A549 treated with GW870086 at 1 μM for 4 hours (cell line): ENCODE measurements around the gene APOBR. TPM values are rescaled to one million over a fixed set of nuclear protein-coding genes. Genes with fewer than 3 reads are reported as not detected.

ENCODE experiments used
- total RNA-seq: library from RNA; stranded (reverse); fragments of 200-300 nt; extraction: Qiagen RNA extraction; gene quantifications from 5 replicates; pipeline ENCODE4 v1.2.3, GENCODE V29; 2022; ENCODE audit warnings: low read depth

APOBR gene, protein sequence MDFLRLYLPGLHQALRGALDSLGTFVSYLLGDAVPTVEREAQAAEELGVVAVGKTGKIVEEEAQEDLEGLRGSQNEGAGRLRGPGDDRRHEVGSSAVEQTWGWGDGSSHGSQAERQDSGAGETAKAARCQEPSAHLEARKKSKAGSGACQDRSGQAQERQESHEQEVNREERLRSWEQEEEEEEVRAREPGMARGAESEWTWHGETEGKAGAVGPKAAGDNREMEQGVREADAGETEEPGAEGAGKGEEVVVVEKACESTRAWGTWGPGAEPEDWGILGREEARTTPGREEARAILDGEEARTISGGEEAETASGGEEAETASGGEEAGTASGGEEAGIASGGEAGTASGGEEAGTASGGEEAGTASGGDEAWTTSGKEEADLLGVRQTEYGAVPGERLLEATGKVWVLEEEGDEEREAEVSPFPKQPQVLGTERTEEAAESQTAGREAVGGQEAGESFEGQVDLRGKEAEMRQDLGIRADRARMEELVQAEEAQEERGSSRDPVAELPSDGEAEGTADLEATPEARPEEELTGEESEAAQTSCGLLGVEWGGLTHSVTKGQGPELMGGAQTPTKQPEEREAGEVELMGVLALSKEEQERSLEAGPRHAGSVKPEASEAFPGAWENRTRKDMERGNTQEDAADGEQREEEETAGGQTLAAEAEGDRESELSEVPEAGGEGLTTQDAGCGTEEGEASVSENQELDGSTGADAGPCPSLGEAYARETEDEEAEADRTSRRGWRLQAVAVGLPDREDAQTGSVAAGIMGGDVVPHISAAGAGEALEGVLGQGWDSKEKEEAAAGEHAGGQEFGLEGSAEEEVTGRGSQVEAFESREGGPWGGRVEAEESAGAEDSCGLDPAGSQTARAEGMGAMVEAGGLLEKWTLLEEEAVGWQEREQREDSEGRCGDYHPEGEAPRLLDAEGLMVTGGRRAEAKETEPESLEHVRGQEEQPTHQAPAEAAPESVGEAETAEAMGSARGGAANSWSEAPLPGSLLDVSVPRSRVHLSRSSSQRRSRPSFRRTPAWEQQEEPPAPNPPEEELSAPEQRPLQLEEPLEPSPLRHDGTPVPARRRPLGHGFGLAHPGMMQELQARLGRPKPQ
- total RNA-seq = 0.03 to 0.09 TPM (median 0.07 TPM) in 4 of 5 replicates, not detected in the other

DNA sequence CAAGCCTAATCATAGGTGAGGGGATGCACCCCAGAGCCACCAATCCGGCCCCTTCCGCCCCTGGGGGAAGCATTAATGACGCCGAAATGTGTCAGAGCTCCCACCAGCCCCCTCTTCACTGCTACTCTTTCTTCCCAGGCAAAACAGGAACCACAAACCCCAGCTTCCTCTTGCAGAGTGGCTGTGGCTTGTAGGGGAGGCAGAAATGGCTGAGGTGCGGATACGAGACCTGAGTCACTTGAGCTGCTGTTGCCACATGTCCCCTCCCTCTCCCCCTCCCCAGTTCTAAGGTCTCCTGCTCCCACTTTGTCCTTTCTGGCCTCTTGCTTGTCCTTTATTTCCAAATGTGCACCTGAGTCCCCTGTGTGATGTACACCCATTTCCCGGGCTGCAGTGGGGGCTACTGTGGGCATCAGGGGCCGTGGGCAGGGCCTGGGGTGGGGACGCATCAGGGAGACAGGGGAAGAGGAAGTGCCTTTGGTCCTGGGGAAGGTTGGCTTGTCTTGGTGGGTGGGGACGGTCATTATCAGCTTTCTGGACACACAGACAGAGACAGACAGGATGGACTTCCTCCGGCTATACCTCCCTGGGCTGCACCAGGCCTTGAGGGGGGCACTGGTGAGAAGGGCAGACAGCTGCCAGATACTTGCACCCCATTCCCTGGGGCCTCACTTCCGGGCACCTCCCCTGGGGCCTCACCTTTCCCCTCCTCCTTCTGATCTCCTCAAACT, at the start of gene APOBR:
Gene APOBR, plus strand, starts transcription at position 523 of the 731 bp plus-strand sequence. Its CDS starts 39 bp downstream, at position 562.

DNA sequence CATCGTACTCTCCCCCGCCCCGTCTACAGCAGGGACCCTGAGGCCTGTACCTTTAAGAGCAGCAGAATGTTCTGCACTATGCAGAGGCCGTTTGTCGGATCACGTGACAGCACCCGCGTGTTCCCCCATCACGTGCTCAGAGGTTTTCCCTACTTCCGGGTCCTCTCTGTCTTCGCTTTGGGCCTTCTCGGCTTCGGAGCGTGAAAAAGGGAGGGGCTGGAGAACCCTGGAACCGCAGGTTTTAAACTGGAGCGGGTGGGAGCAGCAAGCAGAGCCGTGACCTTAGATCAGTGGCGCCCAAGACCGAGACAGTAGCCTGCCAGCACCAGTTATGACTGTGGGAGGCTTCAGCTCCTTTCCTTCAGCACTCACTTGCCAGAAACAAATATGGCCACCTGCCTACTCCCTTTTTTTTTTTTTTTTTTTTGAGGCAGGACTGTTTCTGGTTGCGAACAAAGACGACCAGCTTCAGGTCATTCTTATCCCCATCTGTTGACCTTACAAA, 2.4 kb upstream of the APOBR start, which contains the start of gene CLN3:
Gene CLN3, minus strand, starts transcription at position 105 of the 505 bp plus-strand sequence. CDS start 315 bp downstream, outside the sequence.

DNA sequence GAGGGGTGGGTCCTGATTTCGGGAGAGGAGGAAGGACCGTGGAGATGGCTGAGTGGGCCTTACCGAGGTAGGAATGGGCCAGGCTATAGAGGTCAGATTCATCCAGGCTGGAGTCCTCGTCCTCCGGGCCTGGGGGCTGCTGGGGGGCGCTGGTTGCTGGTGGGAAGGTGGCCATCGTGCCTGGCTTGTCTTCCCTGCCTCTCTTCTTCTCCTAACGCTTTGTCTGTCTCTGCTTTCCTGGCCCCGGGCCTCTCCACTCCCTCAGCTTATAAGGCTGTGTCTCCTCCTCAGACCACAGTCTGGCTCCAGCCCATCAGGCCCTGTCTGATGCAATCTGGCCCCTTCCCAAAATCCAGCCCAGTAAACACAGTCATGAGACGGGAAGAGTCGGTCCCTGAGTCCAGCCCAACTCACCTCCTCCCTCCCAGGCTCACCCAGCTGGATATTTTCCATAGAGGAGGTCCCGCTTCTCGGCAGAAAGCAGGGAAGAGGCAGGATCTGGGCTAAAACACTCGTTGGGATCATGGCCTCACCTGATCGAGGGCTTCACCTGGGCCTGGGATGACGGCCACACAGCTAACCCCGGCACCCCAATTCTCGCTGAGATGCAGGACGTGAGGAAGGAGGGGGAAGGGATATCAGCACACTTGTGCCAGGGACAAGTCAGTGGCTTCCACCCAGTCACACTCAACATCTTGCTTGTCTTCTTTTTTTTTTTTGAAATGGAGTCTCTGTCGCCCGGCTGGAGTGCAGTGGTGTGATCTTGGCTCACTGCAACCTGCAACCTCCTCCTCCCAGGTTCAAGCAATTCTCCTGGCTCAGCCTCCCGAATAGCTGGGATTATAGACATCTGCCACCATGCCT, 44.5 kb downstream of the APOBR start, which contains the start of gene NUPR1:
Gene NUPR1, minus strand, starts transcription at position 242 of the 864 bp plus-strand sequence. Its CDS starts 67 bp downstream, at position 175.

Other genes with a start within 250 kb of the APOBR start
- 0.17 to 0.32 TPM (median 0.27 TPM) in 5 replicates for gene SBK1, start 202.1 kb upstream of the APOBR start, total RNA-seq
- 1.4 to 2.4 TPM (median 1.9 TPM) in 5 replicates for gene NPIPB6, start 131.1 kb upstream of the APOBR start, total RNA-seq
- 64.0 to 133 TPM (median 75.6 TPM) in 5 replicates for gene EIF3CL, start 90.8 kb upstream of the APOBR start, total RNA-seq
- 0.21 to 1.1 TPM (median 0.36 TPM) in 4 of 5 replicates, not detected in the other for gene NPIPB7, start 22.3 kb upstream of the APOBR start, total RNA-seq
- 15.1 to 36.2 TPM (median 34.9 TPM) in 5 replicates for gene CLN3, start 2.6 kb upstream of the APOBR start, total RNA-seq
- gene IL27, start 12.2 kb downstream of the APOBR start, total RNA-seq = not detected in 5 replicates
- 12.1 to 18.5 TPM (median 15.9 TPM) in 5 replicates for gene NUPR1, start 44.3 kb downstream of the APOBR start, total RNA-seq
- gene SGF29, start 59.3 kb downstream of the APOBR start, total RNA-seq = 19.9 to 24.2 TPM (median 21.9 TPM) in 5 replicates
- 0.15 to 0.18 TPM (median 0.16 TPM) in 3 of 5 replicates, not detected in the others for gene SULT1A2, start 102.4 kb downstream of the APOBR start, total RNA-seq
- gene SULT1A1, start 115.4 kb downstream of the APOBR start, total RNA-seq = 4.7 to 6.1 TPM (median 5.4 TPM) in 5 replicates
- gene NPIPB8, start 143.4 kb downstream of the APOBR start, total RNA-seq = 0.39 to 0.72 TPM (median 0.46 TPM) in 4 of 5 replicates, not detected in the other
- gene EIF3C, start 216.8 kb downstream of the APOBR start, total RNA-seq = 188 to 398 TPM (median 344 TPM) in 5 replicates